ENCODE measurements around the gene TWIST2.

The TWIST2 gene

GRCh38 chr2:238899386-238899785, 51.5 kb downstream of the TWIST2 start:
- H3K36me3 ChIP-seq (ENCODE audit: insufficient read depth, low read length), result no peaks in the 10 kb centered on the region
- TF ChIP-seq EZH2phosphoT487 (IDR thresholded peaks at IDR 0.05; ENCODE audit: borderline replicate concordance), result no peak
- TF ChIP-seq, protein P1, sequence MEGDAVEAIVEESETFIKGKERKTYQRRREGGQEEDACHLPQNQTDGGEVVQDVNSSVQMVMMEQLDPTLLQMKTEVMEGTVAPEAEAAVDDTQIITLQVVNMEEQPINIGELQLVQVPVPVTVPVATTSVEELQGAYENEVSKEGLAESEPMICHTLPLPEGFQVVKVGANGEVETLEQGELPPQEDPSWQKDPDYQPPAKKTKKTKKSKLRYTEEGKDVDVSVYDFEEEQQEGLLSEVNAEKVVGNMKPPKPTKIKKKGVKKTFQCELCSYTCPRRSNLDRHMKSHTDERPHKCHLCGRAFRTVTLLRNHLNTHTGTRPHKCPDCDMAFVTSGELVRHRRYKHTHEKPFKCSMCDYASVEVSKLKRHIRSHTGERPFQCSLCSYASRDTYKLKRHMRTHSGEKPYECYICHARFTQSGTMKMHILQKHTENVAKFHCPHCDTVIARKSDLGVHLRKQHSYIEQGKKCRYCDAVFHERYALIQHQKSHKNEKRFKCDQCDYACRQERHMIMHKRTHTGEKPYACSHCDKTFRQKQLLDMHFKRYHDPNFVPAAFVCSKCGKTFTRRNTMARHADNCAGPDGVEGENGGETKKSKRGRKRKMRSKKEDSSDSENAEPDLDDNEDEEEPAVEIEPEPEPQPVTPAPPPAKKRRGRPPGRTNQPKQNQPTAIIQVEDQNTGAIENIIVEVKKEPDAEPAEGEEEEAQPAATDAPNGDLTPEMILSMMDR (conservative IDR thresholded peaks at IDR 0.05; ENCODE audit: low read length), result no peak
- H3F3A ChIP-seq (ENCODE audit: low read depth), result no peaks in the 10 kb centered on the region
- H2AFZ ChIP-seq (ENCODE audit: low read length), result no peak overlapping the region
- no peak overlapping the region for H3K4me3 ChIP-seq (ENCODE audit: low read length, poor library complexity, severe bottlenecking)
- H3K9ac ChIP-seq (ENCODE audit: low read depth, low read length, poor library complexity, severe bottlenecking), result no peak overlapping the region
- no peaks in the 10 kb centered on the region for H3K9me2 ChIP-seq (replicated peaks; ENCODE audit: low read depth, low read length)
- H3K79me2 ChIP-seq (ENCODE audit: insufficient read depth, low read length), result no peaks in the 10 kb centered on the region
- H3K4me2 ChIP-seq (ENCODE audit: low read depth, low read length, poor library complexity, severe bottlenecking), result no peak overlapping the region
- H3K27me3 ChIP-seq (ENCODE audit: insufficient read depth, low read length, poor library complexity, severe bottlenecking), result no peaks in the 10 kb centered on the region
- no peaks in the 10 kb centered on the region for H3K4me1 ChIP-seq (ENCODE audit: insufficient read depth, low read length, poor library complexity, severe bottlenecking)
- no peaks in the 10 kb centered on the region for H4K20me1 ChIP-seq (ENCODE audit: insufficient read depth, low read length, poor library complexity, severe bottlenecking)
- no peaks in the 10 kb centered on the region for H3K9me3 ChIP-seq (ENCODE audit: insufficient read depth, low read depth, low read length)

- Histone ChIP-seq H3K9ac (ENCODE audit: low read depth, low read length, poor library complexity, severe bottlenecking) (no peak overlapping the region), H4K20me1 (ENCODE audit: insufficient read depth, low read length, poor library complexity, severe bottlenecking) (no peaks in the 10 kb centered on the region), H3K36me3 (ENCODE audit: insufficient read depth, low read length) (no peaks in the 10 kb centered on the region), H2AFZ (ENCODE audit: low read length) (no peak overlapping the region), H3K27me3 (ENCODE audit: insufficient read depth, low read length, poor library complexity, severe bottlenecking) (no peaks in the 10 kb centered on the region), H3K4me3 (ENCODE audit: low read length, poor library complexity, severe bottlenecking) (no peak overlapping the region), H3K79me2 (ENCODE audit: insufficient read depth, low read length) (no peaks in the 10 kb centered on the region), H3K4me2 (ENCODE audit: low read depth, low read length, poor library complexity, severe bottlenecking) (no peak overlapping the region), H3F3A (ENCODE audit: low read depth) (no peaks in the 10 kb centered on the region), H3K9me2 (replicated peaks; ENCODE audit: low read depth, low read length) (no peaks in the 10 kb centered on the region), H3K4me1 (ENCODE audit: insufficient read depth, low read length, poor library complexity, severe bottlenecking) (no peaks in the 10 kb centered on the region), H3K9me3 (ENCODE audit: insufficient read depth, low read depth, low read length) (no peaks in the 10 kb centered on the region)
- TF ChIP-seq, protein P1 (conservative IDR thresholded peaks at IDR 0.05; ENCODE audit: low read length), result no peak
- TF ChIP-seq EZH2phosphoT487 (IDR thresholded peaks at IDR 0.05; ENCODE audit: borderline replicate concordance), result no peak
These were observed 52.6 kb downstream of the TWIST2 start for GRCh38 chr2:238900511-238900910.

- Histone ChIP-seq H3K9ac (ENCODE audit: low read depth, low read length, poor library complexity, severe bottlenecking) (no peak overlapping the region), H3K4me1 (ENCODE audit: insufficient read depth, low read length, poor library complexity, severe bottlenecking) (no peaks in the 10 kb centered on the region), H3K4me2 (ENCODE audit: low read depth, low read length, poor library complexity, severe bottlenecking) (no peak overlapping the region), H2AFZ (ENCODE audit: low read length) (no peak overlapping the region), H3K79me2 (ENCODE audit: insufficient read depth, low read length) (no peaks in the 10 kb centered on the region), H3K9me2 (replicated peaks; ENCODE audit: low read depth, low read length) (no peaks in the 10 kb centered on the region), H3K36me3 (ENCODE audit: insufficient read depth, low read length) (no peaks in the 10 kb centered on the region), H3K27me3 (ENCODE audit: insufficient read depth, low read length, poor library complexity, severe bottlenecking) (no peaks in the 10 kb centered on the region), H3F3A (ENCODE audit: low read depth) (no peaks in the 10 kb centered on the region), H3K4me3 (ENCODE audit: low read length, poor library complexity, severe bottlenecking) (no peak overlapping the region), H3K9me3 (ENCODE audit: insufficient read depth, low read depth, low read length) (no peaks in the 10 kb centered on the region), H4K20me1 (ENCODE audit: insufficient read depth, low read length, poor library complexity, severe bottlenecking) (no peaks in the 10 kb centered on the region)
- TF ChIP-seq, protein P1 (conservative IDR thresholded peaks at IDR 0.05; ENCODE audit: low read length), result no peak
- TF ChIP-seq EZH2phosphoT487 (IDR thresholded peaks at IDR 0.05; ENCODE audit: borderline replicate concordance), result no peak
These were observed 53.7 kb downstream of the TWIST2 start for GRCh38 chr2:238901461-238902057.

Measured in Loucy (cell line).